IMR-90 (cell line): ENCODE measurements around the gene HRH3. TPM values are rescaled to one million over a fixed set of nuclear protein-coding genes. Genes with fewer than 3 reads are reported as not detected.

Experiments used
- ATAC-seq: fragments of 200-7000 bp; cut with Tn5 transposase; 2 replicates; pipeline ENCODE4 v1.9.1; 2020; ENCODE audit warnings: low read depth, mild to moderate bottlenecking, moderate library complexity
- BruUV-seq: library from RNA; stranded (reverse); fragments of 400-500 nt; replicated peaks from 2 replicates; lab custom pipeline; 2021; lab: Mats Ljungman, UMichigan
- CTCF ChIA-PET: fragments of 300-600 bp; formaldehyde crosslinking; extraction: SDS; loops from one replicate; lab custom pipeline; 2021; ENCODE audit warnings: antibody characterized with exemption; lab: Yijun Ruan, JAX
- POLR2A ChIA-PET: fragments of 300-600 bp; sonication (Branson Sonifier 250); formaldehyde crosslinking; loops from one replicate; lab custom pipeline; 2022; ENCODE audit warnings: antibody characterized with exemption; ENCODE audit not compliant: unreplicated experiment; lab: Charles Lee
- DNase-seq: peaks from one replicate; pipeline ENCODE4 v3.0.0; 2013
- H2AFZ ChIP-seq: replicated peaks from 2 replicates; pipeline ENCODE3; 2013; ENCODE audit warnings: low read length, mild to moderate bottlenecking; ENCODE audit not compliant: poor library complexity
- H2AK5ac ChIP-seq: 2 replicates; pipeline ENCODE4 v1.6.1; 2013; ENCODE audit warnings: low read depth, low read length, inconsistent platforms
- H2AK9ac ChIP-seq: replicated peaks from 2 replicates; pipeline ENCODE3; 2013; ENCODE audit warnings: mild to moderate bottlenecking, low read depth, low read length, moderate library complexity; ENCODE audit not compliant: poor library complexity
- H2BK120ac ChIP-seq: 2 replicates; pipeline ENCODE4 v1.6.1; 2013; ENCODE audit warnings: low read depth, low read length, inconsistent platforms
- H2BK15ac ChIP-seq: 3 replicates; pipeline ENCODE4 v1.6.1; 2013; ENCODE audit warnings: low read depth, low read length, inconsistent platforms
- H2BK20ac ChIP-seq: 2 replicates; pipeline ENCODE4 v1.6.1; 2013; ENCODE audit warnings: low read depth, mild to moderate bottlenecking, inconsistent platforms, low read length, moderate library complexity
- H2BK5ac ChIP-seq: 2 replicates; pipeline ENCODE4 v1.6.1; 2013; ENCODE audit warnings: mild to moderate bottlenecking, low read depth, low read length, inconsistent platforms; ENCODE audit not compliant: poor library complexity, severe bottlenecking
- H3K14ac ChIP-seq: replicated peaks from 2 replicates; pipeline ENCODE4 v1.6.1; 2013; ENCODE audit warnings: low read depth, low read length, inconsistent platforms
- H3K18ac ChIP-seq: 2 replicates; pipeline ENCODE4 v1.6.1; 2013; ENCODE audit warnings: low read depth, low read length, control low read depth
- H3K23ac ChIP-seq: 2 replicates; pipeline ENCODE4 v1.6.1; 2013; ENCODE audit warnings: low read depth, low read length, inconsistent platforms
- H3K27ac ChIP-seq: 2 replicates; pipeline ENCODE4 v1.5.1; 2013; ENCODE audit warnings: mild to moderate bottlenecking, control low read depth, low read length; ENCODE audit not compliant: insufficient read depth
- H3K27me3 ChIP-seq: 2 replicates; pipeline ENCODE4 v1.6.1; 2013; ENCODE audit warnings: low read length; ENCODE audit not compliant: control insufficient read depth, insufficient read depth
- H3K36me3 ChIP-seq: 2 replicates; pipeline ENCODE4 v1.6.1; 2013; ENCODE audit warnings: low read length, mixed read lengths; ENCODE audit not compliant: control insufficient read depth, insufficient read depth
- H3K4ac ChIP-seq: 2 replicates; pipeline ENCODE4 v1.6.1; 2013; ENCODE audit warnings: low read depth, low read length, inconsistent platforms
- H3K4me1 ChIP-seq: 2 replicates; pipeline ENCODE4 v1.6.1; 2013; ENCODE audit warnings: low read length, mixed read lengths; ENCODE audit not compliant: control insufficient read depth, insufficient read depth
- H3K4me2 ChIP-seq: 2 replicates; pipeline ENCODE4 v1.6.1; 2013; ENCODE audit warnings: low read depth, mild to moderate bottlenecking, control low read depth, low read length, moderate library complexity
- H3K4me3 ChIP-seq: 2 replicates; pipeline ENCODE4 v1.5.1; 2013; ENCODE audit warnings: low read depth, mild to moderate bottlenecking, control low read depth, low read length, moderate library complexity; ENCODE audit not compliant: insufficient read depth
- H3K56ac ChIP-seq: 2 replicates; pipeline ENCODE4 v1.6.1; 2013; ENCODE audit warnings: low read length, inconsistent platforms; ENCODE audit not compliant: insufficient read depth; ENCODE audit errors: extremely low read depth
- H3K79me1 ChIP-seq, 2 experiments: 2 replicates each; pipeline ENCODE4 v1.6.1; 2013; ENCODE audit warnings: low read length in 2 of 2, inconsistent platforms in 1 of 2, low read depth in 1 of 2
- H3K9ac ChIP-seq: 2 replicates; pipeline ENCODE4 v1.6.1; 2013; ENCODE audit warnings: low read depth, low read length, control low read depth
- H3K9me1 ChIP-seq: 2 replicates; pipeline ENCODE4 v1.6.1; 2013; ENCODE audit warnings: low read length, inconsistent platforms; ENCODE audit not compliant: insufficient read depth
- H3K9me3 ChIP-seq: 2 replicates; pipeline ENCODE4 v1.6.1; 2013; ENCODE audit warnings: low read length; ENCODE audit not compliant: control insufficient read depth, insufficient read depth
- H4K20me1 ChIP-seq: 2 replicates; pipeline ENCODE4 v1.6.1; 2013; ENCODE audit warnings: low read length, inconsistent platforms; ENCODE audit not compliant: insufficient read depth
- H4K5ac ChIP-seq: 2 replicates; pipeline ENCODE4 v1.6.1; 2013; ENCODE audit warnings: mild to moderate bottlenecking, low read depth, low read length, control low read depth
- H4K8ac ChIP-seq, 2 experiments: 2 replicates each; pipeline ENCODE4 v1.6.1; 2013; ENCODE audit warnings: low read depth in 2 of 2, low read length in 2 of 2, control low read depth in 1 of 2, inconsistent platforms in 1 of 2
- H4K91ac ChIP-seq: 2 replicates; pipeline ENCODE4 v1.6.1; 2013; ENCODE audit warnings: low read depth, low read length, inconsistent platforms; ENCODE audit not compliant: insufficient read depth
- CEBPB ChIP-seq: IDR thresholded peaks from 2 replicates; pipeline ENCODE4 v1.6.1; 2012; ENCODE audit warnings: low read depth, low read length, improper control_type of control experiment
- ELK1 ChIP-seq: fragments of 150-350 bp; IDR thresholded peaks from 2 replicates; pipeline ENCODE4 v1.6.1; 2016; ENCODE audit warnings: low read depth, mild to moderate bottlenecking, low read length, moderate library complexity, borderline replicate concordance
- FOS ChIP-seq: fragments of 150-350 bp; IDR thresholded peaks from 2 replicates; pipeline ENCODE4 v1.6.1; 2016; ENCODE audit warnings: low read depth, low read length
- MAFK ChIP-seq: IDR thresholded peaks from 2 replicates; pipeline ENCODE4 v1.6.1; 2012; ENCODE audit warnings: low read depth, low read length, improper control_type of control experiment
- MXI1 ChIP-seq: IDR thresholded peaks from 2 replicates; pipeline ENCODE4 v1.6.1; 2012; ENCODE audit warnings: low read depth, mild to moderate bottlenecking, low read length, moderate library complexity, borderline replicate concordance
- POLR2A ChIP-seq: IDR thresholded peaks from 2 replicates; pipeline ENCODE4 v1.6.1; 2012; ENCODE audit warnings: mild to moderate bottlenecking, low read depth, low read length
- RAD21 ChIP-seq: IDR thresholded peaks from 2 replicates; pipeline ENCODE4 v1.6.1; 2012; ENCODE audit warnings: low read length, improper control_type of control experiment
- RCOR1 ChIP-seq: IDR thresholded peaks from 2 replicates; pipeline ENCODE4 v1.6.1; 2012; ENCODE audit warnings: mild to moderate bottlenecking, low read length, improper control_type of control experiment; ENCODE audit not compliant: insufficient replicate concordance
- SMC3 ChIP-seq: fragments of 150-350 bp; IDR thresholded peaks from 2 replicates; pipeline ENCODE4 v1.6.1; 2016; ENCODE audit warnings: low read depth, mild to moderate bottlenecking, antibody characterized with exemption, low read length, moderate library complexity
- WGBS, 2 experiments: methylation state at CpG; one replicate each; pipeline versions ENCODE4 v1.1.5 to v1.1.7; 2013; ENCODE audit warnings: missing lambda C conversion rate in 2 of 2; ENCODE audit not compliant: insufficient read length in 1 of 2; ENCODE audit errors: extremely low coverage in 2 of 2; 5-methylcytosine and 5-hydroxymethylcytosine counted together
- dilution Hi-C: fragments of 300-500 bp; cut with HindIII; formaldehyde crosslinking; loops from one replicate; pipeline ENCODE4 v1.14.3; 2018; ENCODE audit warnings: low sequenced_read_pairs; ENCODE audit not compliant: unreplicated experiment
- in situ Hi-C: fragments of 300-500 bp; cut with MboI; formaldehyde crosslinking; loops from 3 replicates; pipeline ENCODE4 v1.14.3; 2019; ENCODE audit warnings: low sequenced_read_pairs, inconsistent platforms, mixed read lengths
- intact Hi-C: fragments of 100-400 bp; cut with micrococcal nuclease; formaldehyde crosslinking; loops from 2 replicates; pipeline ENCODE4 v1.10.0; 2022
- polyA plus RNA-seq, 3 experiments: library from polyadenylated mRNA; depleted of rRNA; stranded (reverse); fragments of >200 nt; gene quantifications; 2 replicates each; pipeline ENCODE4 v1.2.3, GENCODE V29; 2012; ENCODE audit warnings: low replicate concordance in 1 of 3
- total RNA-seq: library from RNA; depleted of rRNA; stranded (reverse); fragments of >200 nt; gene quantifications from 2 replicates; pipeline ENCODE4 v1.2.3, GENCODE V29; 2012

HRH3 gene
- total and polyA plus RNA-seq, 2 of the 4 experiments (the other 2 are of a cell fraction): not detected

- ChIA-PET POLR2A (no interaction called here), CTCF (no interaction called here)
- Histone ChIP-seq H3K23ac (no peak overlapping the region), H3K14ac (no peak overlapping the region), H3K9me1 (no peaks in the 10 kb centered on the region; the same call in 1 of the 2 replicates), H2AK5ac (no peak overlapping the region), H4K8ac (no peak overlapping the region), H2BK120ac (no peak overlapping the region), H3K9me3 (no peaks in the 10 kb centered on the region), H3K36me3 (peaks cover 33% of the 10 kb centered on the region), H2BK5ac (no peak overlapping the region), H3K4me3 (no peak overlapping the region), H3K27me3 (no peaks in the 10 kb centered on the region), H2AK9ac (no peak overlapping the region), H3K4me1 (no peaks in the 10 kb centered on the region), H2BK15ac (no peak overlapping the region), H3K4ac (no peak overlapping the region), H3K56ac (no peak overlapping the region), H3K18ac (no peak overlapping the region), H4K91ac (no peak overlapping the region), H3K9ac (no peak overlapping the region), H3K27ac (no peak overlapping the region), H2BK20ac (no peak overlapping the region), H2AFZ (no peak overlapping the region), H3K79me1 (peaks cover 11 to 48% of the 10 kb centered on the region in 2 experiments; a peak in 3 of 4 replicates), H4K20me1 (peaks cover 18% of the 10 kb centered on the region; the same call in 1 of the 2 replicates), H4K5ac (no peak overlapping the region), H3K4me2 (no peak overlapping the region)
- no TSS peak for BruUV-seq
- 92% methylated on average over 9 of the region's 29 CpGs; no CpG with 5 or more reads in 1 of the 2 experiments for WGBS, 2 experiments
- intact Hi-C loops (no loop called here), in situ Hi-C loops (no loop called here), dilution Hi-C loops (no loop called here)
- no peak for TF ChIP-seq RCOR1
- TF ChIP-seq FOS: no peak
- TF ChIP-seq ELK1: no peak
- no peak for TF ChIP-seq RAD21
- no peak for TF ChIP-seq SMC3
- no peak for TF ChIP-seq CEBPB
- TF ChIP-seq POLR2A: no peak
- TF ChIP-seq MXI1: no peak
- TF ChIP-seq MAFK: no peak
- ATAC-seq: no peak
- no peak for DNase-seq
Observed at GRCh38 chr20:62193079-62194025, 26.7 kb downstream of the HRH3 start.
